Endothelial cell (in vitro differentiated cells): ENCODE results near the gene PDE11A. TPM values are rescaled to one million over a fixed set of nuclear protein-coding genes. Genes with fewer than 3 reads are reported as not detected.

Source experiments
- DNase-seq: peaks from one replicate; pipeline ENCODE4 v3.0.0; 2021; ENCODE audit warnings: low spot score
- H3K27ac Mint-ChIP-seq: one replicate; pipeline ENCODE4 v1.8.0; 2021; ENCODE audit warnings: mixed read lengths, inconsistent platforms; ENCODE audit not compliant: unreplicated experiment
- H3K27me3 Mint-ChIP-seq: one replicate; pipeline ENCODE4 v1.8.0; 2021; ENCODE audit warnings: mild to moderate bottlenecking, moderate library complexity, mixed read lengths, inconsistent platforms; ENCODE audit not compliant: unreplicated experiment
- H3K36me3 Mint-ChIP-seq: one replicate; pipeline ENCODE4 v1.8.0; 2021; ENCODE audit warnings: mild to moderate bottlenecking, low read depth, mixed read lengths, inconsistent platforms; ENCODE audit not compliant: unreplicated experiment
- H3K4me1 Mint-ChIP-seq: one replicate; pipeline ENCODE4 v1.8.0; 2021; ENCODE audit warnings: mild to moderate bottlenecking, mixed read lengths, inconsistent platforms; ENCODE audit not compliant: unreplicated experiment
- H3K4me3 Mint-ChIP-seq: one replicate; pipeline ENCODE4 v1.8.0; 2021; ENCODE audit warnings: mild to moderate bottlenecking, mixed read lengths, inconsistent platforms; ENCODE audit not compliant: unreplicated experiment
- H3K9me3 Mint-ChIP-seq: one replicate; pipeline ENCODE4 v1.8.0; 2021; ENCODE audit warnings: mixed read lengths, inconsistent platforms; ENCODE audit not compliant: unreplicated experiment
- CTCF ChIP-seq: fragments of 200-600 bp; sonication (generic); IDR thresholded peaks from one replicate; pipeline ENCODE4 v1.5.0; 2021; ENCODE audit warnings: antibody characterized with exemption; ENCODE audit not compliant: unreplicated experiment
- total RNA-seq: library from RNA; stranded (reverse); fragmentation: NEBNext Ultra II Directional; extraction: Animal tissue kit (Norgen Biotek cat#: 25700); gene quantifications from one replicate; pipeline ENCODE4 v1.2.1, GENCODE V29; 2021; ENCODE audit not compliant: unreplicated experiment

PDE11A gene
- total RNA-seq, 1 donor from 2014 or later: 1.7 TPM

- H3K27me3 Mint-ChIP-seq: peaks cover 1% of the 10 kb centered on the region
- H3K27ac Mint-ChIP-seq: no peak overlapping the region
- no peaks in the 10 kb centered on the region for H3K36me3 Mint-ChIP-seq
- no peak for DNase-seq
- peaks cover 5% of the 10 kb centered on the region for H3K4me1 Mint-ChIP-seq
- no peak for TF ChIP-seq CTCF
- no peaks in the 10 kb centered on the region for H3K9me3 Mint-ChIP-seq
- no peak overlapping the region for H3K4me3 Mint-ChIP-seq
These were observed 2.4 kb upstream of the PDE11A start for GRCh38 chr2:178075006-178075326.

GRCh38 chr2:178074123-178075005 is 1.8 kb upstream of the PDE11A start:
- H3K27ac Mint-ChIP-seq: no peak overlapping the region
- H3K36me3 Mint-ChIP-seq: no peaks in the 10 kb centered on the region
- no peaks in the 10 kb centered on the region for H3K9me3 Mint-ChIP-seq
- DNase-seq: no peak
- H3K4me3 Mint-ChIP-seq: no peak overlapping the region
- no peak for TF ChIP-seq CTCF
- peaks cover 1% of the 10 kb centered on the region for H3K27me3 Mint-ChIP-seq
- H3K4me1 Mint-ChIP-seq: peaks cover 5% of the 10 kb centered on the region

- Mint-ChIP-seq H3K36me3 (no peaks in the 10 kb centered on the region), H3K9me3 (no peaks in the 10 kb centered on the region), H3K4me1 (peaks cover 5% of the 10 kb centered on the region), H3K27ac (no peak overlapping the region), H3K4me3 (peak overlapping the region; percentile 88), H3K27me3 (peaks cover 1% of the 10 kb centered on the region)
- TF ChIP-seq CTCF: no peak
- DNase-seq: no peak
These were observed 586 bp downstream of the PDE11A start for GRCh38 chr2:178072000-178072382.

GRCh38 chr2:178070824-178071223 is 1.8 kb downstream of the PDE11A start:
- Mint-ChIP-seq H3K27ac (no peak overlapping the region), H3K27me3 (peaks cover 1% of the 10 kb centered on the region), H3K4me1 (peaks cover 5% of the 10 kb centered on the region), H3K36me3 (no peaks in the 10 kb centered on the region), H3K4me3 (no peak overlapping the region), H3K9me3 (no peaks in the 10 kb centered on the region)
- no peak for DNase-seq
- no peak for TF ChIP-seq CTCF

GRCh38 chr2:178069551-178069950 is 3.0 kb downstream of the PDE11A start:
- DNase-seq: no peak
- Mint-ChIP-seq H3K9me3 (no peaks in the 10 kb centered on the region), H3K4me1 (peaks cover 5% of the 10 kb centered on the region), H3K4me3 (no peak overlapping the region), H3K27ac (no peak overlapping the region), H3K36me3 (no peaks in the 10 kb centered on the region), H3K27me3 (peaks cover 1% of the 10 kb centered on the region)
- TF ChIP-seq CTCF: no peak
